Measurements from ENCODE around the gene MAGI2. TPM values are rescaled to one million over a fixed set of nuclear protein-coding genes. Genes with fewer than 3 reads are reported as not detected.
A peak's percentile ranks its signal among the peaks of the same experiment; 100 is the strongest.

MAGI2 gene
- total RNA-seq, 2 donors from 2014 or later = 10.3 to 19.2 TPM

GRCh38 chr7:78567836-78568235 lies 885.6 kb downstream of the MAGI2 start:
- no peaks in the 10 kb centered on the region for H3K9me3 Mint-ChIP-seq
- no peak overlapping the region for H3K4me3 Mint-ChIP-seq
- Histone ChIP-seq H3K9me3 (ENCODE audit: control insufficient read depth, low read length) (no peaks in the 10 kb centered on the region), H3K9ac (ENCODE audit: extremely low read depth, low read length, poor library complexity, severe bottlenecking) (no peak overlapping the region), H3K4me3 (ENCODE audit: low read length) (no peak overlapping the region), H3K27me3 (ENCODE audit: control insufficient read depth, insufficient read depth, low read length, poor library complexity, severe bottlenecking) (no peaks in the 10 kb centered on the region), H3K4me1 (ENCODE audit: control insufficient read depth, insufficient read depth, low read length) (no peaks in the 10 kb centered on the region), H3K36me3 (ENCODE audit: control insufficient read depth, insufficient read depth, low read length) (no peaks in the 10 kb centered on the region), H3K27ac (ENCODE audit: low read depth, low read length) (no peak overlapping the region)
- no peaks in the 10 kb centered on the region for H3K36me3 Mint-ChIP-seq (ENCODE audit: low read depth)
- 90 to 93% methylated on average over 2 of the region's 2 CpGs for WGBS, 2 experiments (ENCODE audit: insufficient coverage in 1 of 2, insufficient read length in 1 of 2)
- no peak overlapping the region for H3K27ac Mint-ChIP-seq
- DNase-seq = no peak
- H3K27me3 Mint-ChIP-seq (ENCODE audit: insufficient read depth) = no peaks in the 10 kb centered on the region
- peaks cover 25% of the 10 kb centered on the region for H3K4me1 Mint-ChIP-seq
- no peak for TF ChIP-seq CTCF (conservative IDR thresholded peaks at IDR 0.05)

- Histone ChIP-seq H3K9me3 (ENCODE audit: control insufficient read depth, low read length) (no peaks in the 10 kb centered on the region), H3K27me3 (ENCODE audit: control insufficient read depth, insufficient read depth, low read length, poor library complexity, severe bottlenecking) (no peaks in the 10 kb centered on the region), H3K4me1 (ENCODE audit: control insufficient read depth, insufficient read depth, low read length) (no peaks in the 10 kb centered on the region), H3K4me3 (ENCODE audit: low read length) (no peak overlapping the region), H3K27ac (ENCODE audit: low read depth, low read length) (no peak overlapping the region), H3K36me3 (ENCODE audit: control insufficient read depth, insufficient read depth, low read length) (no peaks in the 10 kb centered on the region), H3K9ac (ENCODE audit: extremely low read depth, low read length, poor library complexity, severe bottlenecking) (no peak overlapping the region)
- H3K27me3 Mint-ChIP-seq (ENCODE audit: insufficient read depth) = no peaks in the 10 kb centered on the region
- H3K4me3 Mint-ChIP-seq = no peak overlapping the region
- H3K4me1 Mint-ChIP-seq = peaks cover 20% of the 10 kb centered on the region
- H3K36me3 Mint-ChIP-seq (ENCODE audit: low read depth) = no peaks in the 10 kb centered on the region
- no peak for TF ChIP-seq CTCF (conservative IDR thresholded peaks at IDR 0.05)
- H3K9me3 Mint-ChIP-seq = no peaks in the 10 kb centered on the region
- WGBS, 2 experiments (ENCODE audit: insufficient coverage in 1 of 2, insufficient read length in 1 of 2) = 84 to 89% methylated on average over 5 of the region's 5 CpGs
- no peak for DNase-seq
- H3K27ac Mint-ChIP-seq = no peak overlapping the region
Measured at GRCh38 chr7:78565784-78566183, 887.7 kb downstream of the MAGI2 start.

GRCh38 chr7:78563191-78563590 lies 890.3 kb downstream of the MAGI2 start:
- H3K27me3 Mint-ChIP-seq (ENCODE audit: insufficient read depth) = no peaks in the 10 kb centered on the region
- TF ChIP-seq CTCF (conservative IDR thresholded peaks at IDR 0.05) = no peak
- H3K9me3 Mint-ChIP-seq = no peaks in the 10 kb centered on the region
- WGBS, 2 experiments (ENCODE audit: insufficient coverage in 1 of 2, insufficient read length in 1 of 2) = 58 to 65% methylated on average over 5 of the region's 5 CpGs
- H3K4me1 Mint-ChIP-seq = peaks cover 15% of the 10 kb centered on the region
- Histone ChIP-seq H3K4me1 (ENCODE audit: control insufficient read depth, insufficient read depth, low read length) (no peaks in the 10 kb centered on the region), H3K9ac (ENCODE audit: extremely low read depth, low read length, poor library complexity, severe bottlenecking) (no peak overlapping the region), H3K36me3 (ENCODE audit: control insufficient read depth, insufficient read depth, low read length) (no peaks in the 10 kb centered on the region), H3K9me3 (ENCODE audit: control insufficient read depth, low read length) (no peaks in the 10 kb centered on the region), H3K4me3 (ENCODE audit: low read length) (no peak overlapping the region), H3K27ac (ENCODE audit: low read depth, low read length) (peak overlapping the region; percentile 55), H3K27me3 (ENCODE audit: control insufficient read depth, insufficient read depth, low read length, poor library complexity, severe bottlenecking) (no peaks in the 10 kb centered on the region)
- H3K27ac Mint-ChIP-seq = peak overlapping the region; percentile 59
- no peak overlapping the region for H3K4me3 Mint-ChIP-seq
- peak; percentile 60 for DNase-seq
- H3K36me3 Mint-ChIP-seq (ENCODE audit: low read depth) = no peaks in the 10 kb centered on the region
